CD4-positive, alpha-beta T cell treated with Interleukin-6 at 100 ng/mL for 8 hours (primary cell): ENCODE data around the gene CENPC.

Experiments
- DNase-seq: peaks from one replicate; pipeline ENCODE4 v3.0.0-alpha.2; 2020; ENCODE audit warnings: mixed read lengths, low spot score

CENPC gene, protein sequence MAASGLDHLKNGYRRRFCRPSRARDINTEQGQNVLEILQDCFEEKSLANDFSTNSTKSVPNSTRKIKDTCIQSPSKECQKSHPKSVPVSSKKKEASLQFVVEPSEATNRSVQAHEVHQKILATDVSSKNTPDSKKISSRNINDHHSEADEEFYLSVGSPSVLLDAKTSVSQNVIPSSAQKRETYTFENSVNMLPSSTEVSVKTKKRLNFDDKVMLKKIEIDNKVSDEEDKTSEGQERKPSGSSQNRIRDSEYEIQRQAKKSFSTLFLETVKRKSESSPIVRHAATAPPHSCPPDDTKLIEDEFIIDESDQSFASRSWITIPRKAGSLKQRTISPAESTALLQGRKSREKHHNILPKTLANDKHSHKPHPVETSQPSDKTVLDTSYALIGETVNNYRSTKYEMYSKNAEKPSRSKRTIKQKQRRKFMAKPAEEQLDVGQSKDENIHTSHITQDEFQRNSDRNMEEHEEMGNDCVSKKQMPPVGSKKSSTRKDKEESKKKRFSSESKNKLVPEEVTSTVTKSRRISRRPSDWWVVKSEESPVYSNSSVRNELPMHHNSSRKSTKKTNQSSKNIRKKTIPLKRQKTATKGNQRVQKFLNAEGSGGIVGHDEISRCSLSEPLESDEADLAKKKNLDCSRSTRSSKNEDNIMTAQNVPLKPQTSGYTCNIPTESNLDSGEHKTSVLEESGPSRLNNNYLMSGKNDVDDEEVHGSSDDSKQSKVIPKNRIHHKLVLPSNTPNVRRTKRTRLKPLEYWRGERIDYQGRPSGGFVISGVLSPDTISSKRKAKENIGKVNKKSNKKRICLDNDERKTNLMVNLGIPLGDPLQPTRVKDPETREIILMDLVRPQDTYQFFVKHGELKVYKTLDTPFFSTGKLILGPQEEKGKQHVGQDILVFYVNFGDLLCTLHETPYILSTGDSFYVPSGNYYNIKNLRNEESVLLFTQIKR

GRCh38 chr4:67545199-67546003 is at the start of gene CENPC:
TSS of gene CENPC (minus strand) at chr4:67545503. CDS start at chr4:67545355, 148 bp downstream.
- peak; percentile 90 for DNase-seq

- no peak for DNase-seq
Measured at GRCh38 chr4:67593741-67594175, 48.5 kb upstream of the CENPC start.

DNA sequence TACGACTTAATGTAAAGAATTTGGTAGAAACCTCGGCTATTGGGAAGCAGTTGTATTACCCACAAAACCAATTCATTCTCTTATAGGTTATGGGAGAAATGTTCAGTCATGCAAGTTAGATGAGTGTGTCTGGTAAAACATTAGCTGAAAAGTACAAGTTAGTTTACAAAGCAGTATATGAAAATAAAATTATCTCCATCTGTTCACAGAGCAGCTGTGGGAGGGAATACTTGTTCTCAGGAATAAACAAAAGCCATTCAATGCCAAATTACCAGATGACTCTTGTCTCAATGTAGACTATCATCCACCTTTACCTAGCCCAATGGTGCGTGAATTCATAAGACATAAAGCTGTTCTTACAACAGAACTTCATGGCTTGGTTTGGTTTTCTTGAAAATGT is 41.9 kb upstream of the CENPC start:
- DNase-seq = no peak

GRCh38 chr4:67584496-67584895 is 39.2 kb upstream of the CENPC start:
- DNase-seq = no peak

- no peak for DNase-seq
Measured at GRCh38 chr4:67581913-67582312, 36.6 kb upstream of the CENPC start.

- peak; percentile 48 for DNase-seq
Measured at GRCh38 chr4:67581208-67581857, 36.0 kb upstream of the CENPC start.

- DNase-seq = no peak
Measured at GRCh38 chr4:67580577-67580976, 35.3 kb upstream of the CENPC start.

DNA sequence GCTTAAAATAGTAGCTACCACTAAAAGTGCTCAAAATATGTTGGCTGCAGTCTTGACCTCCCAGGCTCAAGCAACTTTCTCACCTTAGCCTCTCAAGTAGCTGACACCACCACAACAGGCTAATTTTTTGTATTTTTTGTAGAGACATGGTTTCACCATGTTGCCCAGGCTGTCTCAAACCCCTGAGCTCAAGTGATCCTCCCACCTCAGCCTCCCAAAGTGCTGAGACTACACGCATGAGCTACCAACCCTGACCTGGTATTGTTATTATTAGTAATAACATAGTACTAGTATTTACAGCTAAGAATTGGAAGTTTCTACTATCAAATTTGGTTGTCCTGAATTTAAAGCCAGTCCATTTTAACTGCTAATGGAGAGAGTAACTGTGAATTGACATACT is 31.2 kb upstream of the CENPC start:
- DNase-seq = no peak

- DNase-seq = no peak
Measured at GRCh38 chr4:67576059-67576466, 30.8 kb upstream of the CENPC start.

- DNase-seq = peak; percentile 25
Measured at GRCh38 chr4:67575232-67576058, 30.1 kb upstream of the CENPC start.

- DNase-seq = no peak
Measured at GRCh38 chr4:67573193-67573592, 27.9 kb upstream of the CENPC start.

DNA sequence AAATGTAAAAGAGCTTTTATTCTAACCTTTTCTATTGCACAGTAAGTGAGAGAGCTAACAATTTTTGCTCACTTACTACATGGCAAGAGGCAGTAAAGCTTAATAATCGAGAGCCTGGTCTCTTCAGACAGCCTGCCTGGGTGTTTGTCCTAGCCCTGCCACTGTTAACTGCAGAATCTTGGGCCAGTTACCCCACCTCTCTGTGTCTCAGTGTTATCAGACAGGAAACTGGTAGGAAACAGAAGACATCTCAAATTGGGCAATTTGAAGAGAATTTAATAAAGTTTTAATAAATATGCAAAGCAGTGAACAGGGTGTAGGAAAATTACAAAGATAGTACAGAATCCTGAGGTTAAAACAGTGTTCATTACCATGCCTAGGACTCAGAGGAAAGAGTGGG is 26.7 kb upstream of the CENPC start:
- no peak for DNase-seq

GRCh38 chr4:67570537-67570936 is 25.2 kb upstream of the CENPC start:
- DNase-seq = no peak

DNA sequence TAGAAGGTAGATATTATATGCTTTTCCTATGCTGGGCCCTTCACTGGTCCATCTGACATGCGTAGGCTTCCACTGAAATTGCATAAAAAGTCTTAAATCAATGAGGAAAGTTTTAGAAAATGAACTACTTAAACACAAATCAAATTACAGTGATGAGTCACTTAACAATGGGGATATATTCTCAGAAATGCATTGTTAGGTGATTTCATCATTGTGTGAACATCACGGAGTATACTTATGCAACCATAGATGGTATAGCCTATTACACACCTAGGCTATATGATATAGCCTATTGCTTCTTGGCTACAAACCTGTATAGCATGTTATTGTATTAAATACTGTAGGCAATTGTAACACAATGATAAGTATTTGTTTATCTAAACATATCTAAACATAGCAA is 23.5 kb upstream of the CENPC start:
- DNase-seq = no peak

GRCh38 chr4:67566335-67566734 is 21.0 kb upstream of the CENPC start:
- DNase-seq = no peak

- no peak for DNase-seq
Measured at GRCh38 chr4:67565284-67565683, 20.0 kb upstream of the CENPC start.

DNA sequence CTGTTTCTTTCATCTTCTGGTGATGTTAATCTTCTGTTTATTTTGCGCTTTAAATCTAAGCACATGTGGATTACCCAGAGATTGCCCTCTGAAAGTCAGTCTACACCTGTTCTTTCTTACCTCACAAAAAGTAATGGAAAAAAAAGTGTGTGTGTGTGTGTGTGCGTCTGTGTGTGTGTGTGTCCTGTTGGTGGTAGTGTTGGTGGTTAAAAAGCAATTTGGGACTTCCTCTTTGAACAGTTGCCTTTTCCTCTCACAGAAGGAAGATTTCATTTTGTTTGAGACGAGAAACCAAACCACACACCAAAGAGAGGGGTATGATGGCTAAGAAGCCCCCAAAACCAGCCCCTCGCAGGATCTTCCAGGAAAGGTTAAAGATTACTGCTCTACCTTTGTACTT is 13.2 kb upstream of the CENPC start, which contains the start of gene STAP1:
Gene STAP1 (plus strand): TSS at position 235 of the 400 bp plus-strand sequence. CDS start 83 bp downstream, at position 318.
- peak; percentile 57 for DNase-seq

DNA sequence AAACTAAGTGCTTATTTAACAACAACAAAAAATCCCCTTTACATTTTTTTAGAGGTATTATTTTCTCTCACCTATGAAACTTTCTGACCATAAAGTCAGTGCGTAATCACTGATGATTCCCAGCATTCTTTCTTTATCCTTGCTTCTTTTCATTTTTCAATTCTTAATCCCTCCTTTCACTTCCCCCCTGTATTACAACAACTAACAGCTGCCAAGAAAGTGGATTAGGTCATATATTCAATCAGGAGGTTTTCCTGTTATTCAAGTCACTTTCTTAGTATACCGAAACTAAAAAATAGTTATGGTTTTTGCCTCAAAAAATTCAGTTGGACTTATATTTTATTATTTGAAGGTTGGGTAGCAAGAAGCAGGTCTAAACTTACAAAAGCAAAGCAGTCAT is 11.1 kb upstream of the CENPC start:
- no peak for DNase-seq

DNA sequence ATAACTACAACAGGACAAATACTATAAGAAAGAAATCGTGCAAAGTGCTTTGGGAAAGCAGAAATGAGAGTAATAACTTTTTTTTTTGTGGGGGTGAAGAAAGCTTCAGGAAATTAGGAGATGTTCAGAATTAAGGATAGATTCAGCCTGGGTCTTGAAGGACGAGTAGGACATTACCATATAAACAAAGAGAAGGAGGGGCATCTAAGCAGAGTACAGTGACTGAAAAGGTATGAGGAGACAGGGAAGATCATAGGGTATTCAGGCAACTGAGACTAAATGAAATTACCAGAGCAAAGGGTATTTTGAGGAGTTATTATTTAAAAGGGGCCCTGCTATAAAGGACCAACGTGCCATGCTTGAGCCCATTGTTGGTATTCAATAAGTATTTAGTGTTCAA is 10.1 kb upstream of the CENPC start:
- DNase-seq = no peak

DNA sequence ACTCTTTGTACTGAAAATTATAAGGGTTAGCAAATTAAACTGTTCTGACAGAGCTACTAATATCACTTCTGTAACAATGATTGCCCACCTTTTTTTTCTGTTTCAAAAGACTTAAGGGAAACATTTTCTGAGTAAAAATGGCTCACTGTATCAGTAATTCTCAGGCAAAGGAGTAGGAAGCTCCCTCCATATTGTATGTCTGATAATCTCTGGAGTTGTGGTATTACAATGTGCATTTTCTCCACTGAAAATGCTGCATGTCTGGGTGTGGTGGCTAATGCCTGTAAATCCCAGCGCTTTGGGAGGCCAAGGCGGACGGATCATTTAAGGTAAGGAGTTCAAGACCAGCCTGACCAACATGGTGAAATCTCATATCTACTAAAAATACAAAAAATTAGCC is 8.8 kb upstream of the CENPC start:
- no peak for DNase-seq
